AG09309 (cell line): ENCODE results near the gene TDRD6.

Source experiments
- DNase-seq: peaks from one replicate; pipeline ENCODE4 v3.0.0-alpha.2; 2010; ENCODE audit warnings: low read depth
- H3K4me3 ChIP-seq: 2 replicates; pipeline ENCODE4 v1.5.1; 2011; ENCODE audit warnings: mild to moderate bottlenecking, low read depth, low read length, moderate library complexity; ENCODE audit not compliant: control insufficient read depth
- TF ChIP-seq, protein P1 (sequence below): IDR thresholded peaks from 2 replicates; pipeline ENCODE4 v1.5.1; 2011; ENCODE audit warnings: mild to moderate bottlenecking, low read depth, low read length, inconsistent platforms; ENCODE audit not compliant: insufficient read depth, control insufficient read depth; ENCODE audit errors: missing control alignments

The TDRD6 gene

DNA sequence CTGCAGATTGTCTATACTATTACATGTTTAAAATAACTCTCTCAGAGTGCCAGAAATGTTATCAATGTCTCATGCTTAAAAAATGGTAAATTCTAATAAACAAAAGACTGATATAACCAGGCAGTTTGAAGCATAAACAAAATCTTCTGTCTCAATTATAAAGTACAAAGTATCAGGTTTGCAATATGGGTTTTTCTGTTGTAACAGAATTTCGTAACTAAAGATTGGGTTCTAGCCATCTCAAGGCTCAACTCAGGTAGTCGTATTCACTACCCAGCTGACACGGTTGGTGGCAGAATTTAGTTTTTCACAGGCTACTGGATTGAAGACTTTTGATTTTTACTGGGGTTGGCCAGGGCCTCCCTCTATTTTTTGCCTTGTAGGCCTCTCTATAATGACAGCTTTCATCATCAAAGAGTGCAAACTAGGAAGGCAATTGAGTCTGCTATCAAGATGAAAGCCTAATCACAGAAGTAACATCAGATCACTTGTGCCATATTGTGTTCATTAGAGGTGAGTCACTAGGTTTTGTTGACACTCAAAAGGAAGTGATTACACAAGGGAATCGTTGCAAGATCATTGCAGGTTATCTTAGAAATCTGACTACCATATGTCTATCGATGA lies 38.7 kb upstream of the TDRD6 start:
- TF ChIP-seq, protein P1, sequence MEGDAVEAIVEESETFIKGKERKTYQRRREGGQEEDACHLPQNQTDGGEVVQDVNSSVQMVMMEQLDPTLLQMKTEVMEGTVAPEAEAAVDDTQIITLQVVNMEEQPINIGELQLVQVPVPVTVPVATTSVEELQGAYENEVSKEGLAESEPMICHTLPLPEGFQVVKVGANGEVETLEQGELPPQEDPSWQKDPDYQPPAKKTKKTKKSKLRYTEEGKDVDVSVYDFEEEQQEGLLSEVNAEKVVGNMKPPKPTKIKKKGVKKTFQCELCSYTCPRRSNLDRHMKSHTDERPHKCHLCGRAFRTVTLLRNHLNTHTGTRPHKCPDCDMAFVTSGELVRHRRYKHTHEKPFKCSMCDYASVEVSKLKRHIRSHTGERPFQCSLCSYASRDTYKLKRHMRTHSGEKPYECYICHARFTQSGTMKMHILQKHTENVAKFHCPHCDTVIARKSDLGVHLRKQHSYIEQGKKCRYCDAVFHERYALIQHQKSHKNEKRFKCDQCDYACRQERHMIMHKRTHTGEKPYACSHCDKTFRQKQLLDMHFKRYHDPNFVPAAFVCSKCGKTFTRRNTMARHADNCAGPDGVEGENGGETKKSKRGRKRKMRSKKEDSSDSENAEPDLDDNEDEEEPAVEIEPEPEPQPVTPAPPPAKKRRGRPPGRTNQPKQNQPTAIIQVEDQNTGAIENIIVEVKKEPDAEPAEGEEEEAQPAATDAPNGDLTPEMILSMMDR, result no peak
- DNase-seq, result no peak
- H3K4me3 ChIP-seq, result no peak overlapping the region

DNA sequence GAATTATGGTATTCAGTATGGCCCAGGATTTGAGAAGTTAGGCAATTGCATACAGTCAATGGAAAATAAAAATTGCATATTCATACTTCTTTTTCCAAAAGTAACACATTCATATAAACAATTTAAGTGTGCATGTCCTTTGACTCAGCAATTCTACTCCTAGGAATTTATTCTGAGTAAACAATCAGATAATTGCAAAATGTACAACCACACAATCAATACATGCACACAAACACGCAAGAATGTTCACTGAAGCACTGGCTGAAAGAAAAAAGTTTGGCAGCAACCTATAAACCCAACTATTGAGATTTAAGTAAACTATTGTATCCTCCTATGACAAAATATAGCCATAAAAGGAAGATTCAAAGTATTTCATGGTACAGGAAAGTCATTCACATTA lies 36.7 kb upstream of the TDRD6 start:
- TF ChIP-seq, protein P1, result no peak
- H3K4me3 ChIP-seq, result no peak overlapping the region

DNA sequence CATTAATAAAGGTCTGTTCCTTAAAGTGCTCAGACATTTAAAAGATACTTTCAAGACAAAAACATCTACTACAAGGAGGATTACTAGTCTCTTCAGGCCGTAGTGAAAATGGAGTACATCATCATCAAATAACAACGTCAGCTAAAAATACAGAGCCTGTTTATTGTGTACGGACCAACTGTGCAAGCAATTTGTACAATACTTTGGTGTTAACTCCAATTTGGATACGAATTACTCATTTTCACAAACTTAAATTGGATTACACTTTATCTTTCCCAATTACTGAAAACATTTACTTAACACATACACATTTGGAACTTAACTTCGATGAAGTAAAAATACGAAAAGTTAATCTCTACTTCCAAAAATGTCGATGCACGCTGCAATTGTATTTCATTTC lies 35.9 kb upstream of the TDRD6 start:
- H3K4me3 ChIP-seq, result no peak overlapping the region
- TF ChIP-seq, protein P1, result no peak
- DNase-seq, result no peak

More for the DNA sequence above, 36.7 kb upstream of the TDRD6 start:
- DNase-seq, result no peak

DNA sequence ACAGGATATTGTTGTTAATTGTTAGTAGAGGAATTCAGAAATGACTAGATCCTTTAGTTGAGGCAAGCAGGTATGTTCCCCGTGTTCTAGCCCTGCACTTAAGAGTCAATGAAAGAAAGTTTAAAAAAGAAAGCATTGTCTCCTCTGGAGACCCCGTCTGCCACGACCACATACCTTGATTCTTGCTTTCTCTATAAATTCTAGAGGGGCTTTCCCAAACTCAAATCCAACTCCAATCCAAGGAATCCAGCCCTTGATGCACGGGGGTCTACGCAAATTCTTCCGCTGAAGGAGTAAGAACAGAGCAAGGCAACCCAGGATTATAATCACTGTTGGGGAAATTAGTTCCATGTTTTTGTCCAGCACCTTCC lies 35.5 kb upstream of the TDRD6 start:
- peak overlapping the region; percentile 76 for H3K4me3 ChIP-seq
- TF ChIP-seq, protein P1, result no peak
- DNase-seq, result no peak

DNA sequence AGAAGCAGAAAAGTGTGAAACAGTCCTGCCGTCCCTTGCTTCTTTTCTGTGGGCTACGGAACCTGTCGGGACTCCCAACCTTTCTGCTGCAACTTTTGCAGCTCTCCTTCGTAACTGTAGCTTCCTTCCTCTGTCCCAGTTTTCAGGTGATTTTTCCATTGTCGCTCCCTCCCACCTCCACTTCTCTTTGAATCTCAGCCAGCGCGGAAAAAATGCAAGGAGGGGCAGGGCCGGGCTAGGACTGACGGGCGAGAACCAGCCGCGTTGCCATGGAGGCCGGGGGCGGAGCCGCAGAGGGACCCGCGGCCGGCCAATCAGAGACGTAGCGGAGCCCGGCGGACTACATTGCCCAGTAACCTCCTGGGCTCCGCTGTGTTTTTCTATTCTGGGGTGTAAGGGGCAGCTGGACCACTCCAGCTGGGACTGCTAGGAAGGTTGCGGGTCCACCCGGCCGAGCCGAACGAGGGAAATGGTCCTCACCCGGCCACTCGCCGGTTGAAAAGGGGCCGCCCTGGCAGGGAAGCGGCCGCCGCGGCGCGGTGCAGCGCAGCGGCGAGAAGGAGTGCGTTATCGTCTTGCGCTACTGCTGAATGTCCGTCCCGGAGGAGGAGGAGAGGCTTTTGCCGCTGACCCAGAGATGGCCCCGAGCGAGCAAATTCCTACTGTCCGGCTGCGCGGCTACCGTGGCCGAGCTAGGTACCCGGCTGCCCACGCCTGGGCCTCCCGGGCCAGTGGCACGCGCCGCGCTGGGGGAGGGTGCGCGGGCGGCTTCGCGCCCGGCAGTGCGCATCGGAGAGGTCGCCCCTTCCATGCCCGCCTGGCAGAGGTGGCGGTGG lies 34.9 kb upstream of the TDRD6 start, which contains the start of the genes CYP39A1 and SLC25A27:
CYP39A1 (minus strand) TSS at position 216 of the 836 bp plus-strand sequence. CDS start 236 bp downstream, outside the sequence.
SLC25A27 (plus strand) TSS at position 373 of the 836 bp plus-strand sequence; CDS start at position 591, 218 bp downstream.
- peak within 1 kb of the TSS; percentile 76 for H3K4me3 ChIP-seq
- DNase-seq, result peak; percentile 18
- TF ChIP-seq, protein P1, result no peak

DNA sequence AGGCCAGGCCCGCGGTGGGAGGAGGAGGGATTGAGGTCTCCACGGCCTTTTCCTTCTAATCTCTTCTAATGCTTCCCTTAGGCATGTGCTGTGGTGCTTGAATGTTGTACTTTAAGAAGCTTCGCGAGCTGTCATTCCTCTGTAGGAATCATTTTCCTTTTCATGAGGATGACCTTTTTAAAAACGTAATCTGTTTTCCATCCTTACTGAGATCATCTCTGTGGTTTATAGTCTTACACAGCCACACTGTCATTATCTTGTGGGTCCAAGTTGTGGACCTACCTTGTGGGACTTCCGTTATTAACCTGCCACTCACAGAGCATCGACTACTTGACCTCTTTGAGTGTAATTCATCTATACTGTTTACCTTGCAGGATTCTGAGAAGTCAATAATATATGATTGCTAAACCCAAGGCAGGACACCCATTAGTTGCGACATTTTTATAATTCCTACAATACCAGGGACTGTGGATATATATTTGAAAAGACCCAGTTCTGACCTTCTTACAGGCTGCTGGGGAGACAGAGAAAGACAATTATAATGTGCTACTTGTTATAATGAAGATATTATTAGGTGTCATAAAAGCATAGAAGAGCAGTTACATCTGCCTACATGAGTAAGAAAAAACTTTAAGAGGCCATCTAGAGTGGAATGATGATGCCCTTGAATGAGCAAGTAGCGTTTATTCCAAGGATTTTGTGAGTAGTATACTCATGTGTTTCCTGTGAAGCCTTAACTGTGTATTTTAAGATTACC lies 34.1 kb upstream of the TDRD6 start:
- H3K4me3 ChIP-seq, result peak overlapping the region; percentile 76
- DNase-seq, result no peak
- TF ChIP-seq, protein P1, result no peak
